ENCODE measurements around the gene ACTRT3.
A peak's percentile ranks its signal among the peaks of the same experiment; 100 is the strongest.

Gene ACTRT3

DNA sequence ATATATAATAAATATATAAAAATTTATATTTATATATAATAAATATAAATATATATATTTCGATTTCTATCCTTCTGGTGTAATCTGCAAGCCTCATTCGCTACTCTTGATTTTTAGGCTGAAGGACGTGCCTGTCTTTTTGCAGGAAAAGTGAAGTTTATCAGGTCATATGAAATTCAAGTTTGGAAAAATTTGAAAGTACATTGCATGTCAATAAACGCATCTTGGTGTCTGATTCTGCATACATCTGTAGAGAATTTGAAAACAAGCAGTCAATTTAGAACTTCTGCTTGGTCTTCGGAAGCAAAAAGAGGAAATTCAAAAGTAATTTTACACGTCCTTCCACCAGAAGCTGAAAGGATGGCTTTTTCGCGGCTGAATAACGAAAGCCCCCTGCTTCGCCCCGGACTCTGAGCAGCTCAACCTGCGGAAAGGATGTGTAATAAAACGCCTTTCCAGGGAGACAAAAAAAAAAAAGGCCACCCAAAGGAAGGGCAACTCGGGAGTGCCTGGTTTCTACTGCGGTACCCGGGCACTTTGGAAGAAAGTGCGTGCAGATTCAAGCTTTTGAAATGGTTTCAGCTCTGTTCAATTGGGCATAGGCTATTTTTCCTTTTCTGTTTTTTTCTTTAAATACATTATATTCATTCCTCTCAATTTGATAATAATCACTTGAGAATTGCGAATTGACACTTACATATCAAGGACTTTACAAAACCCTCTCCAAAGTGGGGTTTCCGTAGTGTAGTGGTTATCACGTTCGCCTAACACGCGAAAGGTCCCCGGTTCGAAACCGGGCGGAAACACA lies 2.3 kb upstream of the ACTRT3 start:
- peak overlapping the region; percentile 59 for H3K4me2 ChIP-seq
- H3K9ac ChIP-seq = peak overlapping the region; percentile 97
- TF ChIP-seq, protein P1, sequence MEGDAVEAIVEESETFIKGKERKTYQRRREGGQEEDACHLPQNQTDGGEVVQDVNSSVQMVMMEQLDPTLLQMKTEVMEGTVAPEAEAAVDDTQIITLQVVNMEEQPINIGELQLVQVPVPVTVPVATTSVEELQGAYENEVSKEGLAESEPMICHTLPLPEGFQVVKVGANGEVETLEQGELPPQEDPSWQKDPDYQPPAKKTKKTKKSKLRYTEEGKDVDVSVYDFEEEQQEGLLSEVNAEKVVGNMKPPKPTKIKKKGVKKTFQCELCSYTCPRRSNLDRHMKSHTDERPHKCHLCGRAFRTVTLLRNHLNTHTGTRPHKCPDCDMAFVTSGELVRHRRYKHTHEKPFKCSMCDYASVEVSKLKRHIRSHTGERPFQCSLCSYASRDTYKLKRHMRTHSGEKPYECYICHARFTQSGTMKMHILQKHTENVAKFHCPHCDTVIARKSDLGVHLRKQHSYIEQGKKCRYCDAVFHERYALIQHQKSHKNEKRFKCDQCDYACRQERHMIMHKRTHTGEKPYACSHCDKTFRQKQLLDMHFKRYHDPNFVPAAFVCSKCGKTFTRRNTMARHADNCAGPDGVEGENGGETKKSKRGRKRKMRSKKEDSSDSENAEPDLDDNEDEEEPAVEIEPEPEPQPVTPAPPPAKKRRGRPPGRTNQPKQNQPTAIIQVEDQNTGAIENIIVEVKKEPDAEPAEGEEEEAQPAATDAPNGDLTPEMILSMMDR (conservative IDR thresholded peaks at IDR 0.05; ENCODE audit: low read depth, low read length) = peak; percentile 19; the same call in 1 of the 2 replicates
- no peaks in the 10 kb centered on the region for H3K36me3 ChIP-seq (ENCODE audit: insufficient read depth)
- H3K4me3 ChIP-seq (IDR thresholded peaks at IDR 0.05; ENCODE audit: insufficient read depth, low read depth, low read length) = peak overlapping the region; percentile 94
- peak overlapping the region; percentile 86 for H2AFZ ChIP-seq (ENCODE audit: low read depth)
- no peaks in the 10 kb centered on the region for H4K20me1 ChIP-seq (ENCODE audit: insufficient read depth)
- peaks cover 21% of the 10 kb centered on the region for H3K4me1 ChIP-seq (ENCODE audit: low read depth, poor library complexity, severe bottlenecking)
- peaks cover 26% of the 10 kb centered on the region for H3K79me2 ChIP-seq (ENCODE audit: insufficient read depth, low read depth)
- H3K27me3 ChIP-seq (ENCODE audit: insufficient read depth, low read depth) = no peaks in the 10 kb centered on the region
- peak overlapping the region; percentile 89 for H3K27ac ChIP-seq

GRCh38 chr3:169764882-169765612 lies 4.3 kb downstream of the ACTRT3 start, which contains the start of gene TERC:
TERC (minus strand) TSS chr3:169765060.
- Histone ChIP-seq H2AFZ (ENCODE audit: low read depth) (peak within 1 kb of the TSS; percentile 62), H3K4me3 (IDR thresholded peaks at IDR 0.05; ENCODE audit: insufficient read depth, low read depth, low read length) (no peak within 1 kb of the TSS), H3K79me2 (ENCODE audit: insufficient read depth, low read depth) (no peaks in the 10 kb centered on the region), H3K9ac (peak within 1 kb of the TSS; percentile 87), H3K36me3 (ENCODE audit: insufficient read depth) (no peaks in the 10 kb centered on the region), H3K27me3 (ENCODE audit: insufficient read depth, low read depth) (no peaks in the 10 kb centered on the region), H3K4me1 (ENCODE audit: low read depth, poor library complexity, severe bottlenecking) (peaks cover 6% of the 10 kb centered on the region), H3K4me2 (peak within 1 kb of the TSS; percentile 64), H4K20me1 (ENCODE audit: insufficient read depth) (no peaks in the 10 kb centered on the region), H3K27ac (peak within 1 kb of the TSS; percentile 89)
- TF ChIP-seq, protein P1 (conservative IDR thresholded peaks at IDR 0.05; ENCODE audit: low read depth, low read length) = no peak

DNA sequence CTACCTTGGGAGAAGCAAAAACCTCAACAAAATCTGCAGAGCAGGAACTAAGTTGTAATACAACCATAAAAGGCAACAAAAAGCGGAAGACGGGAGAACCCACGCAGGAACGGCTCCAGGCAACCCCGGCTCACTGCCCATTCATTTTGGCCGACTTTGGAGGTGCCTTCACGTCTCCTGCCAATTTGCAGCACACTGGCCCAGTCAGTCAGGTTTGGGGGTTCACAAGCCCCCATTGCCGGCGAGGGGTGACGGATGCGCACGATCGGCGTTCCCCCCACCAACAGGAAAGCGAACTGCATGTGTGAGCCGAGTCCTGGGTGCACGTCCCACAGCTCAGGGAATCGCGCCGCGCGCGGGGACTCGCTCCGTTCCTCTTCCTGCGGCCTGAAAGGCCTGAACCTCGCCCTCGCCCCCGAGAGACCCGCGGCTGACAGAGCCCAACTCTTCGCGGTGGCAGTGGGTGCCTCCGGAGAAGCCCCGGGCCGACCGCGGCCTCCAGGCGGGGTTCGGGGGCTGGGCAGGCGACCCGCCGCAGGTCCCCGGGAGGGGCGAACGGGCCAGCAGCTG lies 5.0 kb downstream of the ACTRT3 start:
- peak overlapping the region; percentile 62 for H2AFZ ChIP-seq (ENCODE audit: low read depth)
- H3K4me1 ChIP-seq (ENCODE audit: low read depth, poor library complexity, severe bottlenecking) = peaks cover 6% of the 10 kb centered on the region
- H3K4me3 ChIP-seq (IDR thresholded peaks at IDR 0.05; ENCODE audit: insufficient read depth, low read depth, low read length) = no peak overlapping the region
- no peaks in the 10 kb centered on the region for H3K27me3 ChIP-seq (ENCODE audit: insufficient read depth, low read depth)
- H3K9ac ChIP-seq = peak overlapping the region; percentile 87
- H4K20me1 ChIP-seq (ENCODE audit: insufficient read depth) = no peaks in the 10 kb centered on the region
- peak overlapping the region; percentile 89 for H3K27ac ChIP-seq
- H3K4me2 ChIP-seq = peak overlapping the region; percentile 64
- no peaks in the 10 kb centered on the region for H3K36me3 ChIP-seq (ENCODE audit: insufficient read depth)
- H3K79me2 ChIP-seq (ENCODE audit: insufficient read depth, low read depth) = no peaks in the 10 kb centered on the region
- TF ChIP-seq, protein P1 (conservative IDR thresholded peaks at IDR 0.05; ENCODE audit: low read depth, low read length) = no peak

DNA sequence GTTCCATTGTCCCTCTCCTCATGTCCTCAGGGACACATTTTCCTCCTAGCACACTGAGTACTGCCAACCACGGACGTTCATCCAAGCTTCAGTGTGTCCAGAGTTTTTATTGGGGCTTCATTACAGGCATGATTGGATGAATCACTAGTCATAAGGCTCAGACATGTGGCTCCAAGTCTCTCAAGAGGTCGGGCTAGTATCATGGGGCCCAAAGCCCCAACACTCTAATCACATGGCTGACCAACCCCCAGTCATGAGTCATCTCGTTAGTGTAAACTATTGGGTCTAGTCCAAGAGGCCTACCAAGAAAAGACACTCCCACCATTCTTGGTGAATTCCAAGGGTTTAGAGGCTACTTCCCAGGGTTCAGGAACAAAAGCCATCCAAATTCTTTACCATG lies 8.9 kb downstream of the ACTRT3 start:
- Histone ChIP-seq H3K9ac (no peak overlapping the region), H3K27ac (no peak overlapping the region)
- TF ChIP-seq, protein P1 (conservative IDR thresholded peaks at IDR 0.05; ENCODE audit: low read depth, low read length) = no peak

More for the DNA sequence above, 8.9 kb downstream of the ACTRT3 start:
- Histone ChIP-seq H4K20me1 (ENCODE audit: insufficient read depth) (no peaks in the 10 kb centered on the region), H3K36me3 (ENCODE audit: insufficient read depth) (no peaks in the 10 kb centered on the region), H3K4me2 (no peak overlapping the region), H3K4me1 (ENCODE audit: low read depth, poor library complexity, severe bottlenecking) (peaks cover 6% of the 10 kb centered on the region), H3K79me2 (ENCODE audit: insufficient read depth, low read depth) (no peaks in the 10 kb centered on the region), H3K4me3 (IDR thresholded peaks at IDR 0.05; ENCODE audit: insufficient read depth, low read depth, low read length) (no peak overlapping the region), H2AFZ (ENCODE audit: low read depth) (no peak overlapping the region), H3K27me3 (ENCODE audit: insufficient read depth, low read depth) (no peaks in the 10 kb centered on the region)
